Measurements from ENCODE around the gene GZMM. TPM values are rescaled to one million over a fixed set of nuclear protein-coding genes. Genes with fewer than 3 reads are reported as not detected.

Gene GZMM
- total RNA-seq, 4 donors from 2014 or later = 2.5 TPM; not detected in 3

DNA sequence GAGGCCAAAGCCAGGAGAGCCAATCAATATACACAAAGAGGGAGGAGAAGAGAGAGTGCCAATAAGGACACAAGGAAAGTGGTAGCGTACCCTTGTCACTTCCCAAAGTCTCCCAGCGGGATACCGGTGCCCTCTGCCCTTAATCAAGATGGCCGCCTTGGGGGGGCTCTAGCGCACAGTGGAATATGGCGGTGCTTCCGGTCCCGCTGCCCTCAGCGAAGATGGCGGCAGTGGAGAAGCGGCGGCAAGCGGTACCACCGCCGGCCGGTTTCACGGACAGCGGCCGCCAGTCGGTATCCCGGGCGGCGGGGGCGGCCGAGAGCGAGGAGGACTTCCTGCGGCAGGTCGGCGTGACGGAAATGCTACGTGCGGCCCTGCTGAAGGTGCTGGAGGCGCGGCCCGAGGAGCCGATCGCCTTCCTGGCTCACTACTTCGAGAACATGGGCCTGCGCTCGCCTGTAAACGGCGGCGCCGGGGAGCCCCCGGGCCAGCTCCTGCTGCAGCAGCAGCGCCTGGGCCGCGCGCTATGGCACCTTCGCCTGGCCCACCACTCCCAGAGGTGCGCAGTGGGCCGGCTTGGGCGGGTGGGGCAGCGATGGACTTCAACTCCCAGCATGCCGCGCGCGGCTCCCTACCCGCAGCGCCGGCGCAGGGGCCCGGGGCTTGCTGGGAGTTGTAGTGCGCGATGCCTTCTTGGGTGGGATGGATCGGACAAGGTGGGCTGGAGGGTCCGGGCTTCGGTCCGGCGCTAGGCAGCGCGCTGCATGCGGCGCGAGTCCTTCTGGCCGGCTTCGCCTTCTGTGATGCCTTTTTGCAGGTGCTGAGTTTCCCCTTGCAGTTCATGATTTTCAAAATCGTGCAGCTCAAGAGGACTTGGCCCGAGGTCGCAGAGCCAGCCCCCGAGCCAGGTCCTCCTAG lies 36.3 kb upstream of the GZMM start, which contains the start of gene TPGS1:
Gene TPGS1 (plus strand): TSS at position 212 of the 918 bp plus-strand sequence. CDS start 10 bp downstream, at position 222.
- WGBS, 2 donors = 1 to 2% methylated on average over 25 to 43 of the region's 81 CpGs
- DNase-seq (ENCODE audit: low spot score in 2 of 2) = peak; percentile 51 to 57
- peak within 1 kb of the TSS; percentile 89 to 97 (median 94) for H3K27ac ChIP-seq
- TF ChIP-seq, protein P1, sequence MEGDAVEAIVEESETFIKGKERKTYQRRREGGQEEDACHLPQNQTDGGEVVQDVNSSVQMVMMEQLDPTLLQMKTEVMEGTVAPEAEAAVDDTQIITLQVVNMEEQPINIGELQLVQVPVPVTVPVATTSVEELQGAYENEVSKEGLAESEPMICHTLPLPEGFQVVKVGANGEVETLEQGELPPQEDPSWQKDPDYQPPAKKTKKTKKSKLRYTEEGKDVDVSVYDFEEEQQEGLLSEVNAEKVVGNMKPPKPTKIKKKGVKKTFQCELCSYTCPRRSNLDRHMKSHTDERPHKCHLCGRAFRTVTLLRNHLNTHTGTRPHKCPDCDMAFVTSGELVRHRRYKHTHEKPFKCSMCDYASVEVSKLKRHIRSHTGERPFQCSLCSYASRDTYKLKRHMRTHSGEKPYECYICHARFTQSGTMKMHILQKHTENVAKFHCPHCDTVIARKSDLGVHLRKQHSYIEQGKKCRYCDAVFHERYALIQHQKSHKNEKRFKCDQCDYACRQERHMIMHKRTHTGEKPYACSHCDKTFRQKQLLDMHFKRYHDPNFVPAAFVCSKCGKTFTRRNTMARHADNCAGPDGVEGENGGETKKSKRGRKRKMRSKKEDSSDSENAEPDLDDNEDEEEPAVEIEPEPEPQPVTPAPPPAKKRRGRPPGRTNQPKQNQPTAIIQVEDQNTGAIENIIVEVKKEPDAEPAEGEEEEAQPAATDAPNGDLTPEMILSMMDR (IDR thresholded peaks at IDR 0.05) = peak in 2 of 5 experiments; percentile 10 to 40
- TF ChIP-seq EP300 (IDR thresholded peaks at IDR 0.05) (peak; percentile 73 to 90), POLR2A (IDR thresholded peaks at IDR 0.05) (peak in 1 of 2 donors; percentile 8)
- peaks cover 0 to 14% (median 0%) of the 10 kb centered on the region in 3 donors for H3K36me3 ChIP-seq
- peaks cover 0 to 33% (median 19%) of the 10 kb centered on the region in 4 donors for H3K4me1 ChIP-seq
- H3K27me3 ChIP-seq = no peaks in the 10 kb centered on the region
- H3K4me3 ChIP-seq = peak within 1 kb of the TSS; percentile 63 to 100 (median 84)
- H3K9me3 ChIP-seq = no peaks in the 10 kb centered on the region

DNA sequence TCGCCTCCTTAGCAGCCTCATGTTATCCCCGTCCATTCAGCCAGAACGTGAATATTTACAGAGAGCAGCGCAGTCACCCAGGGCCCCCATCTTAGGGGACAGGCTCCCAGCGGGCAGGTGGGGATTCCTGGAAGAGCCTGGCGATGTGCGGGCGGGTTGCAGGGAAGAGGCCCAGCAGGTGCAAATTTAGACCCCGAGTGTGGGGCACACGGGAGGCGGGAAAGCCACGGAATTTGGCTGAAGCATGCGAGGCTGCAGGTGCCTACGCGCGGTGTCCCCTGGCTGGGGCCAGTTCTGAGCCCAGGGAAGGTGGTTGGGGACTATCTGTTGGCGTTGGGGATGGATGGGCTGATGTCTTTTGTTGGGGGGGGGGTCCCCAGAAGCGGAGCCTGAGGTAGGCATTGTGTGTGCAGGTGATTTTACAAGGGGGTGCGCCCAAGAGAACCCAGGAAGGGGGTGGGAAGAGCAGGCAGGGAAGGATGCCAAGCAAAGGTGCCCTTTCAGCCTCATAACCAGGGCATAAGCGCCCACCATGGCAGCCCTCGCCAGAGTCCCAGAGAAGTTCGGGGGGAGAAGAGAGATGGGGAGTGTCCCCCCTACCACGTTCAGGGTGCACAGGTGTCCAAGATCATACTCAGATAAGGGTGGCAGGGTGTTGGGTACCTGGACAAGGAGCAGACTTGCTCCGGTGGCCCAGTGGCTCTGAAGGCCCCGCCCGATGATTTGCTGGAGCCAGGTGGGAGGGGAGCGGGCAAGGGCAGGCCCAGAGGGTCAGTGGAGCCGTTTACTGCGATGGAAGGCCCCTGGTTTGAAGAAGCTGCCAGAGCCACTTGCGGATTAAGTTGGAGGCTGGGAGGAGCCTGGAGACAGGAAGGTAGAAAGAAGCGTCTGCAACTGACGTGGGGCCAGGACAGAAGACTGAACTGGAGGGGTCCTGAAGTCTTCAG lies 35.4 kb upstream of the GZMM start:
- Histone ChIP-seq H3K27ac (no peak overlapping the region), H3K27me3 (no peaks in the 10 kb centered on the region), H3K36me3 (peaks cover 0 to 18% (median 0%) of the 10 kb centered on the region in 3 donors), H3K4me1 (peaks cover 0 to 40% (median 19%) of the 10 kb centered on the region in 4 donors), H3K4me3 (peak overlapping the region; percentile 63 to 100 (median 84)), H3K9me3 (no peaks in the 10 kb centered on the region)
- no peak for DNase-seq (ENCODE audit: low spot score in 2 of 2)
- WGBS, 2 donors = 61 to 67% methylated on average over 32 of the region's 32 CpGs
- TF ChIP-seq, protein P1 (IDR thresholded peaks at IDR 0.05) = no peak
- TF ChIP-seq POLR2A (IDR thresholded peaks at IDR 0.05) (no peak), EP300 (IDR thresholded peaks at IDR 0.05) (no peak)

DNA sequence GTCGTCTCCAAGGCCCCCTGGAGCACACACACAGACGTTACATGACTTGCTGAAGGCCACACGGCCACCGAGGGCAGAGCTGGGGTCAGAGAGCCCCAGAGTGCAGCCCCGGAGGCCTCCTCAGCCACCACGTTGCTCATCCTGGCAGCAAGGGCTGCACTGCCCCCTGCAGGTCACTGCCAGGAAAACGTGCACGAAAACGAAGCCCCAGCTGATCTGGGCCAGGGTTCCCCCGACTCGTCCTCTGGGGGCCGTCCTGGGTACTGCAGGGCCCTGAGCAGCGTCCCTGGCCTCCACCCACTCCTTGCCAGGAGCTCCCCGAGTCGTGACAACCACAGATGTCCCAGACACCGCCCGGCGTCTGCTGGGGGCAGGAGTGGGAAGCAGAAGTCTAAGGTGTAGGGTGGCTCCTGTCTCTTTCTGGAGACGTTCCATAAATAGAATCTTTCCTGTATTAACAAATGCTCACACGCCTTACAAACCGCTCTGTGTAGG lies 33.2 kb upstream of the GZMM start:
- Histone ChIP-seq H3K4me3 (peak overlapping the region in 1 of 4 donors; percentile 31), H3K36me3 (peaks cover 0 to 24% (median 0%) of the 10 kb centered on the region in 3 donors), H3K27ac (peak overlapping the region in 3 of 4 donors; percentile 36 to 75 (median 51)), H3K9me3 (no peaks in the 10 kb centered on the region), H3K27me3 (no peaks in the 10 kb centered on the region), H3K4me1 (peaks cover 0 to 40% (median 19%) of the 10 kb centered on the region in 4 donors)
- 16 to 27% methylated on average over 9 to 18 of the region's 21 CpGs for WGBS, 2 donors
- no peak for DNase-seq (ENCODE audit: low spot score in 2 of 2)
- no peak for TF ChIP-seq POLR2A (IDR thresholded peaks at IDR 0.05)
- TF ChIP-seq, protein P1 (IDR thresholded peaks at IDR 0.05) = peak; percentile 62 to 92 (median 74)

DNA sequence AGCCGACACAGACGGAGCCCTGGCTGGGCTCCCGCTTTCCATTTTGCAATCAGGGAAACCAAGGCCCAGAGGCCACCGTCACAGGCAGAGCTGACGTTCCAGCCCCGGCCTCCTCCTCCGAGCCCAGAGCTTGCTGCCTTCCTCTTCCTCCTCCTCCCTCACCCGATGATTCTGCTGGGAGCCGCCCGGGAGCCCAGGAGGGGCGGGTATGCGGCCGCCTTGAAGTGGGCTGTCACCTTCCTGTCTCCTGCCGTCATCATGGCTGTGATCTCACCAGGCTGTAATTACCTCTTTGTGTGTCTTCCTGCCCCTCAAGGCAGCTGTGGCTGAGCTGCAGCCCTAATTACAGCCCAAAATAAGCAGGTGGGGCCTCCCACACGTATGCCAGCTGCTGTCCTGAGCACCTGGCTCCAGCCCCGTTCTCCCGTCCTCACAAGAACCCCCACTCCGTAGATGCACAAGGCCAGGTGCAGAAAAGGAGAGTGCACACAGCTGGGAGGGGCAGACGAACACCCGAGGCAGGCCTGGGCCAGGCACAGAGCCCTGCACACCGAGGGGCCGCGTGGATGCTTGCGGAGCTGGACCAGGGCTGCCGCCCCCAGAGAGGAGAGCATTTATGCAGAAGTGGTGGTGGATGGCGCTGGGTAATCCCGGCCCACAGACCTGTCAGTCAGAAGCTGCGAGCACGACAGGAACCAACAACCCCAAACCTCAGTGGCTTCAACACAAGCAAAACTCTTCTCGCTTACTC lies 32.6 kb upstream of the GZMM start:
- Histone ChIP-seq H3K36me3 (peaks cover 0 to 24% (median 0%) of the 10 kb centered on the region in 3 donors), H3K4me1 (peaks cover 0 to 37% (median 18%) of the 10 kb centered on the region in 4 donors), H3K27ac (peak overlapping the region in 3 of 4 donors; percentile 36 to 75 (median 51)), H3K27me3 (no peaks in the 10 kb centered on the region), H3K4me3 (peak overlapping the region in 1 of 4 donors; percentile 31), H3K9me3 (no peaks in the 10 kb centered on the region)
- WGBS, 2 donors = 58 to 59% methylated on average over 29 of the region's 30 CpGs
- no peak for DNase-seq (ENCODE audit: low spot score in 2 of 2)
- TF ChIP-seq, protein P1 (IDR thresholded peaks at IDR 0.05) = no peak
- TF ChIP-seq EP300 (IDR thresholded peaks at IDR 0.05) = no peak
